ENCODE data around the gene MT2A.

MT2A gene

DNA sequence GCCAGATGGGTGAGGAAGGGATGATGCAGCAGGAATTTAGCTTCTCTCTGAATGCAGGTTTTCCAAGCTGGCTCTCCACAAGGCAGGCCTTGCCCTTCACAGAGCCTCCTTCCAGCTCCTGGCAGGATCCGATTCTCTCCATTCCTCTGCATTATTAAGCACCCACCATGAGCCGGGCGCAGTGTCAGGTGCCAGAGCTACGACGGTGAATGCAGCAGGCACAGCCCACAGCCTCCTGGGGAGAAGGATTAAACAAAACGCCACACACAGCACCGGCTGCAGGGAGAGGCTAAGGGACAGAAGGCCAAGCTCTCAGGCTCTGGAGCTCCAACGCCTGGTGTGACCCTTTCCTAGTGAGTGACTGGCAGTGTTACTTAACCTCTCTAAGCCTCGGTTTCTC lies 7.1 kb upstream of the MT2A start:
- Histone ChIP-seq H2BK120ac (ENCODE audit: low read depth, low read length) (no peak overlapping the region), H3K4ac (ENCODE audit: low read length) (no peak overlapping the region), H4K8ac (ENCODE audit: low read depth, low read length) (no peak overlapping the region), H3K4me1 (ENCODE audit: control insufficient read depth in 2 of 2, insufficient read depth in 1 of 2, low read depth in 1 of 2, low read length in 2 of 2) (no peaks in the 10 kb centered on the region), H3K79me1 (ENCODE audit: low read depth, low read length) (no peaks in the 10 kb centered on the region), H3K4me3 (ENCODE audit: low read length in 2 of 2) (no peak overlapping the region), H2AFZ (ENCODE audit: low read length) (peak overlapping the region; percentile 45), H3K4me2 (ENCODE audit: insufficient read depth, low read length, poor library complexity, severe bottlenecking) (no peak overlapping the region), H3K36me3 (replicated peaks in 1 of 2; ENCODE audit: control insufficient read depth in 2 of 2, insufficient read depth in 2 of 2, low read length in 2 of 2) (no peaks in the 10 kb centered on the region), H3K27me3 (ENCODE audit: control insufficient read depth in 3 of 3, insufficient read depth in 3 of 3, low read depth in 1 of 3, low read length in 3 of 3) (peaks cover 0 to 22% (median 0%) of the 10 kb centered on the region in 3 experiments), H3K9me3 (replicated peaks in 1 of 2; ENCODE audit: control insufficient read depth in 2 of 2, insufficient read depth in 1 of 2, low read depth in 1 of 2, low read length in 2 of 2) (no peaks in the 10 kb centered on the region), H4K91ac (ENCODE audit: low read depth, low read length, poor library complexity) (no peak overlapping the region), H3K14ac (ENCODE audit: low read length) (no peak overlapping the region), H2AK5ac (ENCODE audit: low read depth, low read length) (no peak overlapping the region), H3K27ac (replicated peaks; ENCODE audit: low read length) (no peak overlapping the region), H3K23ac (ENCODE audit: low read depth, low read length, poor library complexity) (no peak overlapping the region), H2BK5ac (ENCODE audit: low read length) (no peak overlapping the region), H3K18ac (ENCODE audit: low read length) (no peak overlapping the region), H2BK15ac (ENCODE audit: low read length) (no peak overlapping the region), H2BK12ac (ENCODE audit: low read length) (no peak overlapping the region), H3K9ac (ENCODE audit: low read depth, low read length, poor library complexity) (no peak overlapping the region)
- no CpG with 5 or more reads among the region's 9 CpGs for WGBS, 2 donors (ENCODE audit: extremely low coverage in 2 of 2, insufficient read length in 2 of 2, insufficient replicate concordance in 1 of 2)
- DNase-seq (ENCODE audit: low spot score): no peak

DNA sequence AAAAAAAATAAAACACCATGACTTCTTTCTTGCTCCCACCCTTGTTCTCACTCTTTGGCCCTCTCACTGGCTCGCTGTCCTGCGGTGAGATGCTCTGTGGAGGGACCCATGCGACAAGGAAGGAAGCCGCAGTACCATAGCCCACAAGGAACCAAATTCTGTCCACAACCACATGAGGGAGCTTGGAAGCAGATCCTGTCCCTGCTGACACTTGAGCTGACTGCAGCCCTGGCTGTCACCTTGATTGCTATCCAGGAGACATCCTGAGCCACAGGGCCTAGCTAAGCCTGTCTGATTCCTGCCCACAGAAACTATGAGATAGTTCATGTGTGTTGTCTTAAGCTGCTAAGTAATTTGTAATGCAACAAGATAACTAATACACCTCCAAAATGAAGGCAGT lies 4.8 kb upstream of the MT2A start:
- no peak overlapping the region for H3K9ac ChIP-seq (ENCODE audit: low read depth, low read length, poor library complexity)
- no peak overlapping the region for H2BK120ac ChIP-seq (ENCODE audit: low read depth, low read length)
- H3K4me1 ChIP-seq (ENCODE audit: control insufficient read depth in 2 of 2, insufficient read depth in 1 of 2, low read depth in 1 of 2, low read length in 2 of 2): peaks cover 3 to 4% of the 10 kb centered on the region in 2 donors
- H3K14ac ChIP-seq (ENCODE audit: low read length): no peak overlapping the region
- H3K27ac ChIP-seq (replicated peaks; ENCODE audit: low read length): no peak overlapping the region
- H2BK15ac ChIP-seq (ENCODE audit: low read length): no peak overlapping the region
- no peak overlapping the region for H2BK5ac ChIP-seq (ENCODE audit: low read length)
- H2BK12ac ChIP-seq (ENCODE audit: low read length): no peak overlapping the region
- no peak overlapping the region for H3K4me3 ChIP-seq (ENCODE audit: low read length in 2 of 2)
- H3K27me3 ChIP-seq (ENCODE audit: control insufficient read depth in 3 of 3, insufficient read depth in 3 of 3, low read depth in 1 of 3, low read length in 3 of 3): peaks cover 0 to 23% (median 8%) of the 10 kb centered on the region in 3 experiments
- H3K79me1 ChIP-seq (ENCODE audit: low read depth, low read length): no peaks in the 10 kb centered on the region
- no peak overlapping the region for H3K18ac ChIP-seq (ENCODE audit: low read length)
- no peak overlapping the region for H2AK5ac ChIP-seq (ENCODE audit: low read depth, low read length)
- H3K9me3 ChIP-seq (replicated peaks in 1 of 2; ENCODE audit: control insufficient read depth in 2 of 2, insufficient read depth in 1 of 2, low read depth in 1 of 2, low read length in 2 of 2): no peaks in the 10 kb centered on the region
- H3K23ac ChIP-seq (ENCODE audit: low read depth, low read length, poor library complexity): no peak overlapping the region
- H4K91ac ChIP-seq (ENCODE audit: low read depth, low read length, poor library complexity): no peak overlapping the region
- no peaks in the 10 kb centered on the region for H3K36me3 ChIP-seq (replicated peaks in 1 of 2; ENCODE audit: control insufficient read depth in 2 of 2, insufficient read depth in 2 of 2, low read length in 2 of 2)
- no peak overlapping the region for H3K4me2 ChIP-seq (ENCODE audit: insufficient read depth, low read length, poor library complexity, severe bottlenecking)
- H4K8ac ChIP-seq (ENCODE audit: low read depth, low read length): no peak overlapping the region
- no CpG with 5 or more reads among the region's 4 CpGs for WGBS, 2 donors (ENCODE audit: extremely low coverage in 2 of 2, insufficient read length in 2 of 2, insufficient replicate concordance in 1 of 2)
- no peak for DNase-seq (ENCODE audit: low spot score)
- H2AFZ ChIP-seq (ENCODE audit: low read length): no peak overlapping the region
- no peak overlapping the region for H3K4ac ChIP-seq (ENCODE audit: low read length)

DNA sequence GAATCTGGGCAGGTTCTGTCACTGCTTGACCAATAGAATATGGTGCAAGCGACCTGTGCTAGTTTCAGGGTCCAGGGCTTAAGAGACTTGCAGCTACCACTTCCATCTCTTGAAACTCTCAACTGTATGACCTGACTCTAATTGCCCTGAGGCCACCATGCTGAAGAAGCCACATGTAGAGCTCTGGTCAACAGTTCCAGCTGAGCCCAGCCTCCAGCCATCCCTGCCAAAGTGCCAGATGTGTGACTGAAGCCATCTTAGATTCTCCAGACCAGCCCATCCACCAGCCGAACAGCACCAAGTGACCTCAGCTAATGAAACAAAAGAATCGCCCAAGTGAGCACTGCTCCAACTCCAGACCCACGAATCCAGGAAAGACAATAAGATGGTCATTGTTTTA lies 3.4 kb upstream of the MT2A start:
- Histone ChIP-seq H3K18ac (ENCODE audit: low read length) (no peak overlapping the region), H3K23ac (ENCODE audit: low read depth, low read length, poor library complexity) (no peak overlapping the region), H3K4me1 (ENCODE audit: control insufficient read depth in 2 of 2, insufficient read depth in 1 of 2, low read depth in 1 of 2, low read length in 2 of 2) (peaks cover 10 to 16% of the 10 kb centered on the region in 2 donors), H2BK5ac (ENCODE audit: low read length) (no peak overlapping the region), H2AFZ (ENCODE audit: low read length) (no peak overlapping the region), H3K4me2 (ENCODE audit: insufficient read depth, low read length, poor library complexity, severe bottlenecking) (no peak overlapping the region), H3K27me3 (ENCODE audit: control insufficient read depth in 3 of 3, insufficient read depth in 3 of 3, low read depth in 1 of 3, low read length in 3 of 3) (peaks cover 3 to 31% (median 21%) of the 10 kb centered on the region in 3 experiments), H3K79me1 (ENCODE audit: low read depth, low read length) (no peaks in the 10 kb centered on the region), H3K27ac (replicated peaks; ENCODE audit: low read length) (no peak overlapping the region), H2BK120ac (ENCODE audit: low read depth, low read length) (no peak overlapping the region), H2AK5ac (ENCODE audit: low read depth, low read length) (no peak overlapping the region), H3K4ac (ENCODE audit: low read length) (no peak overlapping the region), H4K8ac (ENCODE audit: low read depth, low read length) (no peak overlapping the region), H3K4me3 (ENCODE audit: low read length in 2 of 2) (no peak overlapping the region), H4K91ac (ENCODE audit: low read depth, low read length, poor library complexity) (no peak overlapping the region), H3K36me3 (replicated peaks in 1 of 2; ENCODE audit: control insufficient read depth in 2 of 2, insufficient read depth in 2 of 2, low read length in 2 of 2) (no peaks in the 10 kb centered on the region), H3K9ac (ENCODE audit: low read depth, low read length, poor library complexity) (no peak overlapping the region), H3K9me3 (replicated peaks in 1 of 2; ENCODE audit: control insufficient read depth in 2 of 2, insufficient read depth in 1 of 2, low read depth in 1 of 2, low read length in 2 of 2) (no peaks in the 10 kb centered on the region), H2BK15ac (ENCODE audit: low read length) (no peak overlapping the region), H2BK12ac (ENCODE audit: low read length) (no peak overlapping the region), H3K14ac (ENCODE audit: low read length) (no peak overlapping the region)
- no peak for DNase-seq (ENCODE audit: low spot score)
- no CpG with 5 or more reads among the region's 4 CpGs for WGBS, 2 donors (ENCODE audit: extremely low coverage in 2 of 2, insufficient read length in 2 of 2, insufficient replicate concordance in 1 of 2)

DNA sequence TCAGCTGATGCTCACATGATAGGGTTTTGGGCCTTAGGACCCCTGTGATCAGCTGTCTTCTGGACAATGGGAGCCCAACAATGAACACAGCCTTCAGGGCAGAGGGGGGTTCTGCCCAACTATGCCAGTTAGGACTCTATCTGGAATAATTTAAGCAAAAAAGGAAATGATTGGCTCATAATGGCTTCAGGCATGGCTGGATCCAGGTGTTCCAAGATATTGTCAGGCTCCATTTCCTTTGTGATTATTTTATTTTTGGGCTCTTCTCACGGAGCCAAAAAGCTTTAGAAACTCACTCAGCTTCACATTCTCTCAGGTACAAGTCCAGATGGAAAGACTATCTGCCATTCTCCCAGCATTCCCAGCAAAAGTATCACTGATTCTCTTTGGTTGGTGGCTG lies 2.9 kb upstream of the MT2A start:
- no peaks in the 10 kb centered on the region for H3K79me1 ChIP-seq (ENCODE audit: low read depth, low read length)
- H3K9me3 ChIP-seq (replicated peaks in 1 of 2; ENCODE audit: control insufficient read depth in 2 of 2, insufficient read depth in 1 of 2, low read depth in 1 of 2, low read length in 2 of 2): no peaks in the 10 kb centered on the region
- peaks cover 15 to 21% of the 10 kb centered on the region in 2 donors for H3K4me1 ChIP-seq (ENCODE audit: control insufficient read depth in 2 of 2, insufficient read depth in 1 of 2, low read depth in 1 of 2, low read length in 2 of 2)
- no peak overlapping the region for H4K8ac ChIP-seq (ENCODE audit: low read depth, low read length)
- no peak overlapping the region for H3K9ac ChIP-seq (ENCODE audit: low read depth, low read length, poor library complexity)
- H3K4me2 ChIP-seq (ENCODE audit: insufficient read depth, low read length, poor library complexity, severe bottlenecking): no peak overlapping the region
- no peak overlapping the region for H2BK15ac ChIP-seq (ENCODE audit: low read length)
- H3K36me3 ChIP-seq (replicated peaks in 1 of 2; ENCODE audit: control insufficient read depth in 2 of 2, insufficient read depth in 2 of 2, low read length in 2 of 2): no peaks in the 10 kb centered on the region
- no CpG with 5 or more reads among the region's 1 CpG for WGBS, 2 donors (ENCODE audit: extremely low coverage in 2 of 2, insufficient read length in 2 of 2, insufficient replicate concordance in 1 of 2)
- no peak overlapping the region for H3K4ac ChIP-seq (ENCODE audit: low read length)
- H2BK120ac ChIP-seq (ENCODE audit: low read depth, low read length): no peak overlapping the region
- no peak overlapping the region for H4K91ac ChIP-seq (ENCODE audit: low read depth, low read length, poor library complexity)
- no peak overlapping the region for H3K23ac ChIP-seq (ENCODE audit: low read depth, low read length, poor library complexity)
- peaks cover 6 to 32% (median 26%) of the 10 kb centered on the region in 3 experiments for H3K27me3 ChIP-seq (ENCODE audit: control insufficient read depth in 3 of 3, insufficient read depth in 3 of 3, low read depth in 1 of 3, low read length in 3 of 3)
- no peak overlapping the region for H2AFZ ChIP-seq (ENCODE audit: low read length)
- DNase-seq (ENCODE audit: low spot score): no peak
- no peak overlapping the region for H3K4me3 ChIP-seq (ENCODE audit: low read length in 2 of 2)
- no peak overlapping the region for H2BK5ac ChIP-seq (ENCODE audit: low read length)
- no peak overlapping the region for H2BK12ac ChIP-seq (ENCODE audit: low read length)
- H3K27ac ChIP-seq (replicated peaks; ENCODE audit: low read length): no peak overlapping the region
- H3K18ac ChIP-seq (ENCODE audit: low read length): no peak overlapping the region
- H2AK5ac ChIP-seq (ENCODE audit: low read depth, low read length): no peak overlapping the region
- H3K14ac ChIP-seq (ENCODE audit: low read length): no peak overlapping the region
